Colonic mucosa (tissue), 4 donors: ENCODE measurements around the gene DGKB. TPM values are rescaled to one million over a fixed set of nuclear protein-coding genes. Genes with fewer than 3 reads are reported as not detected.

Experiments used
- DNase-seq: peaks from one replicate; pipeline ENCODE4 v3.0.0-alpha.2; 2020
- H3K27ac ChIP-seq: fragments of 200-600 bp; one replicate; pipeline ENCODE4 v1.8.0; 2021
- H3K27me3 ChIP-seq: fragments of 200-600 bp; one replicate; pipeline ENCODE4 v1.8.0; 2021
- H3K36me3 ChIP-seq: fragments of 200-600 bp; one replicate; pipeline ENCODE4 v1.8.0; 2021
- H3K4me1 ChIP-seq: fragments of 200-600 bp; one replicate; pipeline ENCODE4 v1.8.0; 2021; ENCODE audit warnings: mild to moderate bottlenecking
- H3K4me3 ChIP-seq: fragments of 200-600 bp; one replicate; pipeline ENCODE4 v1.8.0; 2021
- H3K9ac ChIP-seq, 2 donors: one replicate each; pipeline ENCODE4 v1.7.0; 2013; ENCODE audit warnings: control low read depth in 2 of 2, low read depth in 2 of 2, low read length in 2 of 2
- H3K9me3 ChIP-seq: fragments of 200-600 bp; one replicate; pipeline ENCODE4 v1.8.0; 2021
- intact Hi-C: fragments of 100-400 bp; cut with DNase I; formaldehyde crosslinking; loops from one replicate; pipeline ENCODE4 v1.14.1; 2022
- total RNA-seq, 2 donors: library from RNA; stranded (reverse); fragmentation: NEBNext Ultra II Directional in 1 of 2; extraction: Animal tissue kit (Norgen Biotek cat#: 25700) in 1 of 2; gene quantifications; one replicate each; pipeline ENCODE4 v1.2.1, GENCODE V29; 2021
- TF ChIP-seq, protein P1 (sequence below): fragments of 200-600 bp; IDR thresholded peaks from one replicate; pipeline ENCODE4 v1.8.0; 2022; ENCODE audit warnings: antibody characterized with exemption, mild to moderate bottlenecking
- donor health status: healthy.
- donor health status: DM: no; HTN: no; CAD: no.
- donor health status: DM: no; HTN: no; CAD: no.

Gene DGKB
- total RNA-seq, 2 donors from 2014 or later: 0.25 to 0.61 TPM

DNA sequence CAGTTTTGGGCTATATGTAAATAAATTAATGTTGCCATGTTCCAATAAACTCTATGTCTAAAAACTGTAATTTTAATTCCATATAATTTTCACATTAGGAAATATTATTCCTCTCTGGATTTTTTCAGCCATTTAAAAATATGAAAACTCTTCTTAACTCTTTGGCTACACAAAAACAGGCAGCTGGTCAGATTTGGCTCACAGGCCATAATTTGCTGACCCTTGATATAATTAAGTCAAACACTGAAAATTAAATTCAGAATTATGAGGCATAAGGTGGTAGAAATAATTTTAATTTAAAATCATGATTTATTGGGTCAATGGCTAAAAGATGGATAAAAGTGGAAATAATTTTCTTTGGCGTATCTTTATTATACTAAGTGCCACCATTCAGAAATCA, 746.1 kb downstream of the DGKB start:
- Histone ChIP-seq H3K27ac (no peak overlapping the region), H3K36me3 (no peaks in the 10 kb centered on the region), H3K9me3 (no peaks in the 10 kb centered on the region), H3K4me1 (no peaks in the 10 kb centered on the region), H3K9ac (no peak overlapping the region), H3K4me3 (no peak overlapping the region), H3K27me3 (no peaks in the 10 kb centered on the region)
- TF ChIP-seq, protein P1, sequence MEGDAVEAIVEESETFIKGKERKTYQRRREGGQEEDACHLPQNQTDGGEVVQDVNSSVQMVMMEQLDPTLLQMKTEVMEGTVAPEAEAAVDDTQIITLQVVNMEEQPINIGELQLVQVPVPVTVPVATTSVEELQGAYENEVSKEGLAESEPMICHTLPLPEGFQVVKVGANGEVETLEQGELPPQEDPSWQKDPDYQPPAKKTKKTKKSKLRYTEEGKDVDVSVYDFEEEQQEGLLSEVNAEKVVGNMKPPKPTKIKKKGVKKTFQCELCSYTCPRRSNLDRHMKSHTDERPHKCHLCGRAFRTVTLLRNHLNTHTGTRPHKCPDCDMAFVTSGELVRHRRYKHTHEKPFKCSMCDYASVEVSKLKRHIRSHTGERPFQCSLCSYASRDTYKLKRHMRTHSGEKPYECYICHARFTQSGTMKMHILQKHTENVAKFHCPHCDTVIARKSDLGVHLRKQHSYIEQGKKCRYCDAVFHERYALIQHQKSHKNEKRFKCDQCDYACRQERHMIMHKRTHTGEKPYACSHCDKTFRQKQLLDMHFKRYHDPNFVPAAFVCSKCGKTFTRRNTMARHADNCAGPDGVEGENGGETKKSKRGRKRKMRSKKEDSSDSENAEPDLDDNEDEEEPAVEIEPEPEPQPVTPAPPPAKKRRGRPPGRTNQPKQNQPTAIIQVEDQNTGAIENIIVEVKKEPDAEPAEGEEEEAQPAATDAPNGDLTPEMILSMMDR: no peak
- DNase-seq: no peak
- intact Hi-C loops: no loop called here

DNA sequence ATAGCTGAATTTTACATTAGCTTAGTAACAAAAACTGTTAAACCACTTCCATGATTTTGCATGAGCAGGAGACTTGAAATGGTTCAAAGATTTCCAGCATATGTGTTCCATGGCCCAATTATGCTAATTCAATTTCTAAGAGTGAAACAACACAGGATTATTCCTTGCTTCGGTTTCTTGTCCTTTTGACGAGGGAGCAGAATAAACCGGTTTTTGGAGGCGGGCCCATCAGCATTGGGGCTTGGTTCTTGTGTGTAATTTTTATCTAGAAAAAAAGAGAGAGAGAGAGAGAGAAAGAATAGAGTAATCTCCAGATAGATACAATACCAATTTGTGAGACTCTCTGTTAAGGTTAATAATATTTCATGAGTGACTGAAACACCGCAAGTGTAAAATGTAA, 753.6 kb downstream of the DGKB start:
- intact Hi-C loops: no loop called here
- Histone ChIP-seq H3K9me3 (no peaks in the 10 kb centered on the region), H3K9ac (no peak overlapping the region), H3K36me3 (no peaks in the 10 kb centered on the region), H3K27me3 (no peaks in the 10 kb centered on the region), H3K27ac (no peak overlapping the region), H3K4me3 (no peak overlapping the region), H3K4me1 (no peaks in the 10 kb centered on the region)
- TF ChIP-seq, protein P1: no peak
- DNase-seq: no peak

DNA sequence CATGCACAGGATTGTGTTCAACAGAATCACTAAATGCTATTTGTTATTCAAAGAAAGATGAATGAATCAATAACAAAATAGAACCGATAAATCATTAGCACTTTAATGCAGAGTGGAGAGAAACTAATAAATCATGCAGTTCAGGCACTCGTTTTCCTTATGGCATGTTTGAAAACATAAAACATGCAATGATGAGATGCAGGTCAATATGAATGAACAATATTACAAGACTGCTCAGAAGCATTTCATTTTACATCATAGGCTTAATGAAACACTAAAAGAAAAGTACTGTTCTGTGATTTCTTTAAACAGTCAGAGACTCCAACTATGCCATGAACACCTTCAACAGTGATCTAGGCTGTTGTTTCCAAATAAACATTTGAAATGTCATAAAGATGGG, 755.0 kb downstream of the DGKB start:
- Histone ChIP-seq H3K9me3 (no peaks in the 10 kb centered on the region), H3K27ac (no peak overlapping the region), H3K9ac (no peak overlapping the region), H3K4me3 (no peak overlapping the region), H3K36me3 (no peaks in the 10 kb centered on the region), H3K27me3 (no peaks in the 10 kb centered on the region), H3K4me1 (no peaks in the 10 kb centered on the region)
- intact Hi-C loops: no loop called here
- DNase-seq: no peak
- TF ChIP-seq, protein P1: no peak

DNA sequence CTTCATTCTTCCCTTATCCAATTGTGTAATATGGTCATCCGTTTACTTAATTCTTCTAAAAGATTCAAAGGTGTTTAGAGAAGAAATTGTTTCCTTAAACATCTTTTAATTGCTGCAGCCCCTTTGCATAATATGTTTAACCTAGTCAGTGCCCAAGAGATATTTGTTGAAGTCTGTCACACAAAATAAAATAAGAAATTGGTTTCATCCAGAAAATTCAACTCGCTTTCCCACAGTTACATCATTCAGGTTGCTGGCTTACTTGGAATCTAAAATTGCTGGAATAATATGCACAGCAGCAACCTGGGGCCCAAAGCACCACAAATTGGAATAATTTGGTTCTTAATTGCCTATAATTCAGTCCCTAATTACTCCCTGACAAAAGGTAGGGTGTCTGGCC, 758.0 kb downstream of the DGKB start:
- TF ChIP-seq, protein P1: no peak
- no peak overlapping the region for H3K4me3 ChIP-seq
- intact Hi-C loops: no loop called here

DNA sequence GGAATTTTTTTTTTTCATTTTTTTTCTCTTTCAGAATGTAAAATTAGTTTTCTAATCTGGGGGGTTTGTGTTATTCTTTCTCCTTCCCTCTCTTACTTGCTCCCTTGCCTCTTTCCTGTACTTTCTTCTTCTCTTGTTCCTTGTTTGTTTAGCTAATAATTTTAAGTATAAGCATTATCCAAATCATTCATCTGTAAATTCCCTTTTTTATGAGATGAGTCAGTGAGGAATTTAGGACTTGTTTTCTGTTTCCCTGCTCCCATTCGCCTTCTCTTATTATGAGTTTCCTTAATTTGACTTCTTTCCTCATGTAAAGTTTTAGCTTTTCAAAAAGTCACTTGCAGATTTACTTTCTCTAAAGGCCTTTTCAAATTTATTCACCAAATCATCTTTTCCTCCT, 758.4 kb downstream of the DGKB start:
- H3K9me3 ChIP-seq: no peaks in the 10 kb centered on the region
- TF ChIP-seq, protein P1: no peak
- no peaks in the 10 kb centered on the region for H3K4me1 ChIP-seq
- intact Hi-C loops: no loop called here
- H3K27ac ChIP-seq: no peak overlapping the region
- no peak overlapping the region for H3K9ac ChIP-seq
- no peaks in the 10 kb centered on the region for H3K27me3 ChIP-seq
- no peaks in the 10 kb centered on the region for H3K36me3 ChIP-seq
- H3K4me3 ChIP-seq: no peak overlapping the region
- no peak for DNase-seq

More for the DNA sequence above, 758.0 kb downstream of the DGKB start:
- Histone ChIP-seq H3K36me3 (no peaks in the 10 kb centered on the region), H3K9ac (no peak overlapping the region), H3K9me3 (no peaks in the 10 kb centered on the region), H3K27ac (no peak overlapping the region), H3K4me1 (no peaks in the 10 kb centered on the region), H3K27me3 (no peaks in the 10 kb centered on the region)
- no peak for DNase-seq

DNA sequence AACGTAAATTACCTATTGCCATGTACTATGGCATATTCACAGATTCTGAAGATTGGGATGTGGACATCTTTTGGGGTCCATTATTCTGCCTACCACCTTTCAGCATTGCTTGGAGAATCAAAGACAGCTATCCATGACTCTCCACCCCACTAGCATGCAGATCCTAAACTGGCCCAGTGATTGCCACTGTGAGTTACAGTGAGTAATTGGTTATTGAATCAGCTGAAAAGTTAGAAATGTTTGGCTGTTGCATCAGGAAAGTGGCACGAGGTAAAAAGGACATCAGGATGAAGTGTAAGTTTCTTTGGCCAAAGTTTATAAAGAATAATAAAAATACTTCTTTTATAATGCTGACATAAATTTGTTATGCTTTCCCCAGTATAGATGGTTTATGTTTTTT, 764.9 kb downstream of the DGKB start:
- H3K36me3 ChIP-seq: no peaks in the 10 kb centered on the region
- no peak overlapping the region for H3K4me3 ChIP-seq
- no peaks in the 10 kb centered on the region for H3K4me1 ChIP-seq
- no peaks in the 10 kb centered on the region for H3K9me3 ChIP-seq
- H3K9ac ChIP-seq: no peak overlapping the region
- TF ChIP-seq, protein P1: no peak
- intact Hi-C loops: no loop called here
- no peaks in the 10 kb centered on the region for H3K27me3 ChIP-seq
- no peak for DNase-seq
- no peak overlapping the region for H3K27ac ChIP-seq
